HepG2 (cell line): ENCODE results near the gene DNAJC11.

ENCODE experiments used
- CEBPB ChIP-seq: IDR thresholded peaks from 2 replicates; pipeline ENCODE4 v1.6.1; 2011; ENCODE audit warnings: low read depth, low read length, improper control_type of control experiment, borderline replicate concordance
- GABPA ChIP-seq, 2 experiments: IDR thresholded peaks; 2 replicates each; pipeline ENCODE4 v1.6.1; 2011 to 2016; ENCODE audit warnings: low read depth in 2 of 2, low read length in 1 of 2, missing biosample characterization in 1 of 2, missing genetic modification characterization in 1 of 2
- JUND ChIP-seq: sonication (generic); formaldehyde crosslinking; IDR thresholded peaks from 2 replicates; pipeline ENCODE4 v1.8.0; 2022; ENCODE audit warnings: mild to moderate bottlenecking, missing genetic modification reagents
- MAFK ChIP-seq, 2 experiments: IDR thresholded peaks in 1 of 2; conservative IDR thresholded peaks in 1 of 2; 2 replicates each; pipeline ENCODE4 v1.6.1; 2011; ENCODE audit warnings: improper control_type of control experiment in 2 of 2, low read length in 2 of 2
- MAZ ChIP-seq, 2 experiments: sonication (generic) in 1 of 2; formaldehyde crosslinking in 1 of 2; IDR thresholded peaks; 2 replicates each; pipeline versions ENCODE4 v1.5.0 to v1.6.1; 2012 to 2020; ENCODE audit warnings: low read depth in 2 of 2, mild to moderate bottlenecking in 2 of 2, borderline replicate concordance in 1 of 2, improper control_type of control experiment in 1 of 2, low read length in 1 of 2, missing genetic modification reagents in 1 of 2, moderate library complexity in 1 of 2
- POLR2AphosphoS5 ChIP-seq: IDR thresholded peaks from 2 replicates; pipeline ENCODE4 v1.6.1; 2012; ENCODE audit warnings: low read depth, low read length
- SMYD3 ChIP-seq: sonication (generic); formaldehyde crosslinking; IDR thresholded peaks from 2 replicates; pipeline ENCODE4 v1.8.1; 2023; ENCODE audit warnings: mild to moderate bottlenecking, missing genetic modification reagents
- ZNF550 ChIP-seq: sonication (generic); formaldehyde crosslinking; IDR thresholded peaks from 2 replicates; pipeline ENCODE4 v1.4.0; 2020; ENCODE audit warnings: mild to moderate bottlenecking, missing genetic modification reagents, borderline replicate concordance
- ZNF709 ChIP-seq: sonication (generic); formaldehyde crosslinking; IDR thresholded peaks from 2 replicates; pipeline ENCODE4 v1.5.0; 2020; ENCODE audit warnings: mild to moderate bottlenecking, missing genetic modification reagents
- TF ChIP-seq, protein P1 (sequence below): IDR thresholded peaks from 2 replicates; pipeline ENCODE4 v1.6.1; 2018; ENCODE audit warnings: missing genetic modification reagents
- TF ChIP-seq, protein P2 (sequence below): IDR thresholded peaks from 2 replicates; pipeline ENCODE4 v1.6.1; 2016; ENCODE audit warnings: low read depth
- TF ChIP-seq, protein P3 (sequence below): sonication (generic); formaldehyde crosslinking; IDR thresholded peaks from 2 replicates; pipeline ENCODE4 v1.4.0; 2020; ENCODE audit warnings: missing genetic modification reagents, borderline replicate concordance
- TF ChIP-seq, protein P4 (sequence below): sonication (generic); formaldehyde crosslinking; IDR thresholded peaks from 2 replicates; pipeline ENCODE4 v1.5.0; 2020; ENCODE audit warnings: mild to moderate bottlenecking, missing genetic modification reagents, moderate library complexity

DNA sequence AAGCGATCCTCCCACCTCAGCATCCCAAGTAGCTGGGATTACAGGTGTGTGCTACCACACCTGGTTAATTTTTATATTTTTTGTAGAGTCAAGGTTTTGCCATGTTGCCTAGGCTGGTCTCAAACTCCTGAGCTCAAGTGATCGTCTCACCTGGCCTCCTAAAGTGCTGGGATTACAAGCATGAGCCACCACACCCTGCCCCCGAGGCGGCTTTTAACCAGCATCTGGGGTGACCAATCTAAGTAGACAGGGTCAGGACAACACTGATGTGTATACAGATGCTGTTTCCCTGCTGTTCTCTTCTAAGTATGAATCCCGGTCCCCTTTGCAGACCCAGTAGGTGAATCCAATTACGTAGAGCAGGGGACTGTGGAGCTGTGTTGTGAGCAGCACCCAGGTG, 53.1 kb downstream of the DNAJC11 start:
- TF ChIP-seq SMYD3 (CRISPR knock-in tag) (no peak), POLR2AphosphoS5 (no peak), GABPA (IDR thresholded peaks at IDR 0.05; ENCODE audit: low read depth, low read length) (no peak), GABPA (CRISPR knock-in tag; IDR thresholded peaks at IDR 0.05; ENCODE audit: low read depth) (no peak), ZNF550 (CRISPR knock-in tag) (no peak), MAFK (conservative IDR thresholded peaks at IDR 0.05 in 1 of 2, IDR thresholded peaks at IDR 0.05 in 1 of 2; ENCODE audit: low read length in 2 of 2) (no peak), ZNF709 (no peak), CEBPB (no peak), JUND (CRISPR knock-in tag) (no peak), MAZ (IDR thresholded peaks at IDR 0.05; ENCODE audit: borderline replicate concordance, low read depth, low read length) (no peak), MAZ (CRISPR knock-in tag; IDR thresholded peaks at IDR 0.05; ENCODE audit: low read depth) (no peak)
- TF ChIP-seq, protein P1, sequence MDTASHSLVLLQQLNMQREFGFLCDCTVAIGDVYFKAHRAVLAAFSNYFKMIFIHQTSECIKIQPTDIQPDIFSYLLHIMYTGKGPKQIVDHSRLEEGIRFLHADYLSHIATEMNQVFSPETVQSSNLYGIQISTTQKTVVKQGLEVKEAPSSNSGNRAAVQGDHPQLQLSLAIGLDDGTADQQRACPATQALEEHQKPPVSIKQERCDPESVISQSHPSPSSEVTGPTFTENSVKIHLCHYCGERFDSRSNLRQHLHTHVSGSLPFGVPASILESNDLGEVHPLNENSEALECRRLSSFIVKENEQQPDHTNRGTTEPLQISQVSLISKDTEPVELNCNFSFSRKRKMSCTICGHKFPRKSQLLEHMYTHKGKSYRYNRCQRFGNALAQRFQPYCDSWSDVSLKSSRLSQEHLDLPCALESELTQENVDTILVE (CRISPR knock-in tag), result no peak
- TF ChIP-seq, protein P2, sequence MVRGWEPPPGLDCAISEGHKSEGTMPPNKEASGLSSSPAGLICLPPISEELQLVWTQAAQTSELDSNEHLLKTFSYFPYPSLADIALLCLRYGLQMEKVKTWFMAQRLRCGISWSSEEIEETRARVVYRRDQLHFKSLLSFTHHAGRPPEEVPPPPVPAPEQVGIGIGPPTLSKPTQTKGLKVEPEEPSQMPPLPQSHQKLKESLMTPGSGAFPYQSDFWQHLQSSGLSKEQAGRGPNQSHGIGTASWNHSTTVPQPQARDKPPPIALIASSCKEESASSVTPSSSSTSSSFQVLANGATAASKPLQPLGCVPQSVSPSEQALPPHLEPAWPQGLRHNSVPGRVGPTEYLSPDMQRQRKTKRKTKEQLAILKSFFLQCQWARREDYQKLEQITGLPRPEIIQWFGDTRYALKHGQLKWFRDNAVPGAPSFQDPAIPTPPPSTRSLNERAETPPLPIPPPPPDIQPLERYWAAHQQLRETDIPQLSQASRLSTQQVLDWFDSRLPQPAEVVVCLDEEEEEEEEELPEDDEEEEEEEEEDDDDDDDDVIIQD, result no peak
- TF ChIP-seq, protein P3, sequence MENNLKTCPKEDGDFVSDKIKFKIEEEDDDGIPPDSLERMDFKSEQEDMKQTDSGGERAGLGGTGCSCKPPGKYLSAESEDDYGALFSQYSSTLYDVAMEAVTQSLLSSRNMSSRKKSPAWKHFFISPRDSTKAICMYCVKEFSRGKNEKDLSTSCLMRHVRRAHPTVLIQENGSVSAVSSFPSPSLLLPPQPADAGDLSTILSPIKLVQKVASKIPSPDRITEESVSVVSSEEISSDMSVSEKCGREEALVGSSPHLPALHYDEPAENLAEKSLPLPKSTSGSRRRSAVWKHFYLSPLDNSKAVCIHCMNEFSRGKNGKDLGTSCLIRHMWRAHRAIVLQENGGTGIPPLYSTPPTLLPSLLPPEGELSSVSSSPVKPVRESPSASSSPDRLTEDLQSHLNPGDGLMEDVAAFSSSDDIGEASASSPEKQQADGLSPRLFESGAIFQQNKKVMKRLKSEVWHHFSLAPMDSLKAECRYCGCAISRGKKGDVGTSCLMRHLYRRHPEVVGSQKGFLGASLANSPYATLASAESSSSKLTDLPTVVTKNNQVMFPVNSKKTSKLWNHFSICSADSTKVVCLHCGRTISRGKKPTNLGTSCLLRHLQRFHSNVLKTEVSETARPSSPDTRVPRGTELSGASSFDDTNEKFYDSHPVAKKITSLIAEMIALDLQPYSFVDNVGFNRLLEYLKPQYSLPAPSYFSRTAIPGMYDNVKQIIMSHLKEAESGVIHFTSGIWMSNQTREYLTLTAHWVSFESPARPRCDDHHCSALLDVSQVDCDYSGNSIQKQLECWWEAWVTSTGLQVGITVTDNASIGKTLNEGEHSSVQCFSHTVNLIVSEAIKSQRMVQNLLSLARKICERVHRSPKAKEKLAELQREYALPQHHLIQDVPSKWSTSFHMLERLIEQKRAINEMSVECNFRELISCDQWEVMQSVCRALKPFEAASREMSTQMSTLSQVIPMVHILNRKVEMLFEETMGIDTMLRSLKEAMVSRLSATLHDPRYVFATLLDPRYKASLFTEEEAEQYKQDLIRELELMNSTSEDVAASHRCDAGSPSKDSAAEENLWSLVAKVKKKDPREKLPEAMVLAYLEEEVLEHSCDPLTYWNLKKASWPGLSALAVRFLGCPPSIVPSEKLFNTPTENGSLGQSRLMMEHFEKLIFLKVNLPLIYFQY, result no peak
- TF ChIP-seq, protein P4, sequence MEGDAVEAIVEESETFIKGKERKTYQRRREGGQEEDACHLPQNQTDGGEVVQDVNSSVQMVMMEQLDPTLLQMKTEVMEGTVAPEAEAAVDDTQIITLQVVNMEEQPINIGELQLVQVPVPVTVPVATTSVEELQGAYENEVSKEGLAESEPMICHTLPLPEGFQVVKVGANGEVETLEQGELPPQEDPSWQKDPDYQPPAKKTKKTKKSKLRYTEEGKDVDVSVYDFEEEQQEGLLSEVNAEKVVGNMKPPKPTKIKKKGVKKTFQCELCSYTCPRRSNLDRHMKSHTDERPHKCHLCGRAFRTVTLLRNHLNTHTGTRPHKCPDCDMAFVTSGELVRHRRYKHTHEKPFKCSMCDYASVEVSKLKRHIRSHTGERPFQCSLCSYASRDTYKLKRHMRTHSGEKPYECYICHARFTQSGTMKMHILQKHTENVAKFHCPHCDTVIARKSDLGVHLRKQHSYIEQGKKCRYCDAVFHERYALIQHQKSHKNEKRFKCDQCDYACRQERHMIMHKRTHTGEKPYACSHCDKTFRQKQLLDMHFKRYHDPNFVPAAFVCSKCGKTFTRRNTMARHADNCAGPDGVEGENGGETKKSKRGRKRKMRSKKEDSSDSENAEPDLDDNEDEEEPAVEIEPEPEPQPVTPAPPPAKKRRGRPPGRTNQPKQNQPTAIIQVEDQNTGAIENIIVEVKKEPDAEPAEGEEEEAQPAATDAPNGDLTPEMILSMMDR (CRISPR knock-in tag), result no peak
